ENCODE results near the gene KRT6B.
"Not testable (repeated sequence)": the region's sequence is repeated elsewhere in the genome, so short reads cannot be mapped to it uniquely, and the experiment has no call there.

KRT6B gene

DNA sequence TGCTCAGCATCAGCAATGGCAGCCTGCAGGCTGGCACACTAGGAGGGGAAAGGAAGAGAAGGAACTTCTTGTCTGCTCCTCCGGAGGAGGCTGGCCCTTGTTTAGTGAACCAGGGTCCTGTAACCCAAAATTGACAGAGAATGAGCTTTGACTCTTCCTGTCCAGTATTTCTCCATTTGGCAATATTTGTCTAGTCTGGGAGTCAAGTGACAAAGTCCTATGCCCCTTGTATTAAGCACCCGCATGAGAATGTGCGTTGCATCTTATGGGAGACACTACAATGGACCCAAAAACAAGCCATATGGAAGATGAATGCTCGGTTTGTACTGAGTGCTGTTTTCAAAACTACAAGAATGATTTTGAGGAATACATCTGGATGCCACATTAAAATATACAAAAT, 17.9 kb upstream of the KRT6B start:
- DNase-seq (ENCODE audit: low read depth in 2 of 2): no peak

DNA sequence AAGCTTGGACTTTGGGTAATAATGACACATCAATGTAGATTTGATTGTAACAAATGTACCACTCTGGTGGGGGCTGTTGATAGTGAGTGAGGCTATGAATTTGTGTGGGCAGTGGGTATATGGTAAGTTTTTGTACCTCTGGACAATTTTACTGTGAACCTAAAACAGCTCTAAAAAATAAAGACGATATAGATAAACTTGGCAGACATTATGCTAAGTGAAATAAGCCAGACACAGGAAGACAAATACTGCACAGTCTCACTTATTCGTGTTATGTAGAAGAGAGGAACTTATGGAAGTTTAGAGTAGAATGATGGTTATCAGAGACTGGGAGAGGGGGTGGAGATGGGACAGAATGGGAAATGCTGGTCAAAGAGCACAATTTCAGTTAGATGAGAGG, 13.0 kb upstream of the KRT6B start:
- no peak for DNase-seq (ENCODE audit: low read depth in 2 of 2)

- no peak for DNase-seq (ENCODE audit: low read depth in 2 of 2)
Observed at GRCh38 chr12:52461693-52462092, 9.7 kb upstream of the KRT6B start.

DNA sequence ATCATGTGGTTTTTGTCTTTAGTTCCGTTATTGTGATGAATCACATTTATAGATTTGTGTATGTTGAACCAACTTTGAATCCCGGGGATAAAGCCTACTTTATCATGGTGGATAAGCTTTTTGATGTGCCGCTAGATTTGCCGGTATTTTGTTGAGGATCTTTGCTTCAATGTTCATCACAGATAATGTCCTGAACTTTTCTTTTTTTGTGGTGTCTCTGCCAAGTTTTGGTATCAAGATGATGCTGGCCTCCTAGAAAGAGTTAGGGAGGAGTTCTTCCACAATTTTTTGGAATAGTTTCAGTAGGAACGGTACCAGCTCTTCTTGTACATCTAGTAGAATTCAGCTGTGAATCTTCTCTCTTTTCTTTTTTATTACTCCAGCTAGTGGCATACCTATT, 6.9 kb upstream of the KRT6B start:
- DNase-seq (ENCODE audit: low read depth in 2 of 2): no peak

GRCh38 chr12:52455821-52456220, 3.9 kb upstream of the KRT6B start:
- DNase-seq (ENCODE audit: low read depth in 2 of 2): no peak

GRCh38 chr12:52454411-52455201, 2.7 kb upstream of the KRT6B start:
- no peak for DNase-seq (ENCODE audit: low read depth in 2 of 2)

- DNase-seq (ENCODE audit: low read depth in 2 of 2): no peak
Observed at GRCh38 chr12:52448228-52448627, 3.7 kb downstream of the KRT6B start.

DNA sequence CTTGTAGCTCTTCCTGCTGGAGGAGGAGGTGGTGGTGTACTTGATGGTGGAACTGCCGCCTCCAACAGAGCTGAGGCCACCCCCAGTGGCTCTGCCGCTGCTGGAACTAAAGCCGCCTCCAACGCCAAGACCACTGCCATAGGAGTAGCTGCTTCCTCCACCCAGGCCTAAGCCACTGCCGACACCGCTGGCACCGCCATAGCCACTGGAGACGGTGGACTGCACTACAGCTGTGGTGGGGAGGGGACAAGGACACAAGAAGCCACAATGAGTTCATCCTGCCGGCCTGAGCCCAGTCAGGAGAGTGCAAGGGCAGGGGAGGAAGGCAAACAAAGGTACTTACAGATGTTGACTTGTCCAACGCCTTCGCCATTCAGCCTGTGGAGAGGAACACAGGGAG, 4.8 kb downstream of the KRT6B start:
- not testable (repeated sequence) for DNase-seq (ENCODE audit: low read depth in 2 of 2)

DNA sequence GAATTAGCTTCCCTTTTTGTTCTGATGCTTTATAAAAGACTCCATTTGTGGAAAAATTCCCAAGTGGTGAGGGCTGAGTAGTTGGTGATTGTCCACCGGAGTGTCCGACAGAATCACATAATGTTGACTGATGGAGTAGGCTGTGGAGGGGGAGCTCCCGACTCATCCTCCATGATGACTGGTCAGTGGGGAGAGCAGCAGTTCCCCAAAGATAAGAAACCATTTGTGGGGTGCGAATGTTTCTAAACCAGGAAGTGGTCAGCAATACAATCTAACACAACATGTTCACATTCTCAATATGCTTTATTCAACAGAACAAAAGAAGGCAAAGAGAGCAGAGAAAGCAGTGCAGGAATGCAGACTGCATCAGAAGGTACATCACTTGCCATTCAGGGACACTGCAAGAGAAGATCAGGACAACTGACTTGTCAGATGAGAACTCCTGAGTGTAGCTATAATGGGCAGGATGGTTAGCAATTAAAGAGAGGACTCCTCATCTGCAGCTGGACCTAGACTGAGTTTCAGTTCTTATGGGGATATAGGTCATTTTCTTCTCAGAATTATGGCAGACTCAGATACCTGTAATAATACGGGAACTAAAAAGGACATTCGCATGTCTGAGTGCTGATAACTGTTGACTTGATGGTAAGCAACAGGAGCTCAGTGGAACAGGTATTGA, 5.4 kb downstream of the KRT6B start:
- DNase-seq (ENCODE audit: low read depth in 2 of 2): no peak

DNA sequence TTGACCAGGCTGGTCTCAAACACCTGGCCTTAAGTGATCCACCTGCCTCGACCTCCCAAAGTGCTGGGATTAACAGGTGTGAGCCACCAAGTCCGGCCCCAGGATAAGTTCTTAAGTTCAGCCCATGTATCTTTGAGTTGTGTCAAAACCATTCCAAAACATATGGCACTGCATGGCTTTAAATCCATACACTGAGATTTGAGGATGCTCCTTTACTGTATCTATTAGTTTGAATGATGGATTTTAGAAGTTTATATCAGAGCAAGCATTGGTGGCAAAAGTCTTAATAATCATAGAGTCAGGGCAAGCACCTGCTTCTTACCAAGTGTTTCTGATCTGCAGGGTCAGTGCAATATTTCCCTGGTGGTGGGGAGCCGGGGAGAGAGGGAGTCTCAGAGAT, 6.1 kb downstream of the KRT6B start:
- DNase-seq (ENCODE audit: low read depth in 2 of 2): no peak

- DNase-seq (ENCODE audit: low read depth in 2 of 2): no peak
Observed at GRCh38 chr12:52444647-52445595, 7.0 kb downstream of the KRT6B start.

DNA sequence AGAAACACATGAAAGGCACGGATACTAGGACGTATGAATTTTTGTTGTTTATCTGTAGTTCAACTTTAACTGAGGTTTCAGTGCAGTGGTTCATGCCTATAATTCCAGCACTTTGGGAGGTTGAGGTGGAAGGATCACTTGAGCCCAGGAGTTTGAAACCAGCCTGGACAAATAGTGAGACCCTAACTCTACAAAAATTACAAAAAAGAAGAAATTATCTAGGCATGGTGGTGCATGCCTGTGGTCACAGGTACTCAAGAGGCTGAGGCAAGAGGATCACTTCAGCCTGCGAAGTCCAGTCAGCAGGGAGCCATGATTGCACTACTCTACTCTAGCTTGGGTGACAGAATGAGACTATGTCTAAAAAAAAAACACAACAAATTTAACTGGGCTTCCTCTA, 8.0 kb downstream of the KRT6B start:
- no peak for DNase-seq (ENCODE audit: low read depth in 2 of 2)

DNA sequence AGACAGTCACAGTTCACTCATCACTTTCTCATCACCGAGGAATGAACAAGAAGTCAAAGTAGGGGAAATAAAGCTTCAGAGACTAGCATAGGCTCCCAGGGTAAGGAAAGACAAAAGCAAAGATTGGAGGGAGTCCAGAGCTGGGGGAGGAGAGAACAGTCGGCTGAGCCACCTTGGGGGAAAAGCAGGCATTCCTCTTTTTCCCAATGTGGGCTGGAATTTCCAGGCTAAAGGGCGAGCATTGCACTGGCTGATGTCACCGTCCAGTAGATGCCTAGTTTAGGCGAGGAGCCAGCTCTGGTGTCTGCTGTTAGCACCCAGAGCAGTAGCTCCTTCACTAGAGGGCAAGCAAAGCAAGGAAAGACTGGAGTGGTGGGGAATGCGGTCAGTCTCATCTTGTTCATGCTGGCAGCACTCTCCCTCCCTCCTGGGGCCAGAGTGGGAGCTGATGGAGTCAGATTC, 9.3 kb downstream of the KRT6B start:
- no peak for DNase-seq (ENCODE audit: low read depth in 2 of 2)

- DNase-seq (ENCODE audit: low read depth in 2 of 2): no peak
Observed at GRCh38 chr12:52441320-52441911, 10.5 kb downstream of the KRT6B start.

DNA sequence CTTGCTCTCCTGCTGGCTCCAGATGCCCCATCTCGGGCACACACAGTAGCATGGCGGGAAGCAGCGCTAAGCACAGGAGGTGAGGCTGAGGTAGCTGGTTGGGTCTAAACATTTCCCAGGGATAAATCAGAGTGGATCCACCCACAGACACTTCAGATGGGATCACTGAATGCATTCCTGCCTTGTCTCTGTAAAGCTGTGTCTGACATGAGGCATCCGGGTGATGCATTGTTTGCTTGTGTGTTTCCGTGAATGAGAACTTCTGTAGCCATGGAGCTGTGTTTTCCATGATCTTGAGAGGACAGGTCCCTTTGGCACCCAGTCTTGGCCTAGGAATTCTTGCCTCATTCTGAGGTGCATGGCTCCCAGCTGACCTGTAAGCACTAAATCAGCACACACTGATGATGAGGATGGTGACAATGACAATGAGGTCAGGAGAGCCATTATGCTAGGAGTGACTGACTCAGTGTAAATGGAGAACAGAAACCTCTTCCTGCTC, 11.1 kb downstream of the KRT6B start:
- DNase-seq (ENCODE audit: low read depth in 2 of 2): no peak

DNA sequence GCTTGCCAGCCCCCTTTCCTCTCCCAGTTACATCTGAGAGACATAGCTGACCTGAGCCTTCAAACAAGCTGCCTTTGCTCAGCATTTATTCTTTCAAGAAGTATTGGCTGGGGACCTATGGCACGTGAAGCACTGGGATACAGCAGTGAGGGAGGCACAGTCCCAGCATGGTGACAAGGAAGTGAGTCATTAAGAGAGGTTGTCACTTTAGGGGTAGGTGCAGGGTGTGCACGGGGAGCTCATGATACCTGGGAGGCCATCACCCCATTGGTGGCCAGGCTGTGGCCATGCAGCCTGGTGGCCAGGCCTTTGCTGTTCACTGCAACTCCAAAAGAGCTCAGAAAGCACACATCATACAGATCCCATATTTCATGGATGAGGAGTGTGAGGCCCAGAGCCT, 12.1 kb downstream of the KRT6B start:
- DNase-seq (ENCODE audit: low read depth in 2 of 2): no peak

DNA sequence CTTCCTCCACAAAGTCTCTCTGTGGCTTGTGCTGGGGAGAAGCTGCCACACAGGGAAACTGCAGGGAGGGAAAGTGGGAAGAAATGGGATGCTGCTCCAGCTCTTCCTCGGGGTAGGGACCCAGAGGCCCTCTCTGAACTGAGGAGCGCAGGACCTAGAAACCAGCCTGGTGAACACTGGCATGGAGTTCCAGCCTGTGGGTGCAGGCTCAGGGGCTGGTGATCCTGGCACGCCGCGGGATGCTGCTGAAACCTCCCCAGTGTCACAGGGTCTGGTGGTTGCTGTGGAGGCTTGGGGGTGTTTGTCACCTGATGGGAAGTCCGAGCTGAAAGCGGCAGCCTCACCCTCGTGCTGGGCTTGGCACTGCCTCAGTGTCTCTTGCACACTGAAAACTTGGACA, 12.5 kb downstream of the KRT6B start:
- no peak for DNase-seq (ENCODE audit: low read depth in 2 of 2)

GRCh38 chr12:52438305-52439301, 13.3 kb downstream of the KRT6B start:
- no peak for DNase-seq (ENCODE audit: low read depth in 2 of 2)

DNA sequence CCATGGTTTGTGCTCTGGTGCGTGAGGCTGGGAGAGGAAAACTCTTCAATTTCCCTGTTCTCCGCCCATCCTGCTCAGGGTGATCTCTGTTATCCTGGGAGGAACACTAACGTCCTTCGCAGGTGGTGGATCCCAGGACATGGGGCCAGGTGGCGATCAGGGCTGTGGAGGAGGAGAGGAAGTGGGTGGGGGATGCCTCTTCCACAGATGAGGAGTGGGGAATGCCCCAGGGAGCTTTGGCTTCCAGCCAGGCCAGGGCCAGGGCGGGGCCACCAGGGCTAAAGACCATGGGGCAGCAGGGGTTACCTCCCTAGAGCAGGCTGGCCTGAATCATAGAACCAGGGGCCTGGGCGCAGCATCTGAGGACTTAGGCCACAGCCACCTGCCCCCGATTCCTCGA, 14.4 kb downstream of the KRT6B start:
- no peak for DNase-seq (ENCODE audit: low read depth in 2 of 2)

GRCh38 chr12:52436828-52437474, 15.0 kb downstream of the KRT6B start:
- no peak for DNase-seq (ENCODE audit: low read depth in 2 of 2)
